Fibroblast of the aortic adventitia (primary cell): ENCODE results near the gene KCND2. TPM values are rescaled to one million over a fixed set of nuclear protein-coding genes. Genes with fewer than 3 reads are reported as not detected.
A peak's percentile ranks its signal among the peaks of the same experiment; 100 is the strongest.
"Not testable (repeated sequence)": the region's sequence is repeated elsewhere in the genome, so short reads cannot be mapped to it uniquely, and the experiment has no call there.

ENCODE experiments used
- DNase-seq: peaks from one replicate; pipeline ENCODE4 v3.0.0-alpha.2; 2010; ENCODE audit warnings: low read depth
- H3K4me3 ChIP-seq: 2 replicates; pipeline ENCODE4 v1.5.1; 2011; ENCODE audit warnings: low read depth, mild to moderate bottlenecking, control low read depth, low read length, moderate library complexity
- total RNA-seq: library from RNA; depleted of rRNA; stranded (reverse); fragments of >200 nt; gene quantifications from 2 replicates; pipeline ENCODE4 v1.2.3, GENCODE V29; 2012; ENCODE audit warnings: low replicate concordance
- TF ChIP-seq, protein P1 (sequence below): IDR thresholded peaks from 2 replicates; pipeline ENCODE4 v1.5.1; 2011; ENCODE audit warnings: mild to moderate bottlenecking, low read length, control low read depth, inconsistent platforms; ENCODE audit not compliant: insufficient read depth

Gene KCND2
- 11.3 and 100 TPM in 2 replicates for total RNA-seq

- peak within 1 kb of the TSS; percentile 80 for H3K4me3 ChIP-seq
- DNase-seq = peak; percentile 37
- TF ChIP-seq, protein P1, sequence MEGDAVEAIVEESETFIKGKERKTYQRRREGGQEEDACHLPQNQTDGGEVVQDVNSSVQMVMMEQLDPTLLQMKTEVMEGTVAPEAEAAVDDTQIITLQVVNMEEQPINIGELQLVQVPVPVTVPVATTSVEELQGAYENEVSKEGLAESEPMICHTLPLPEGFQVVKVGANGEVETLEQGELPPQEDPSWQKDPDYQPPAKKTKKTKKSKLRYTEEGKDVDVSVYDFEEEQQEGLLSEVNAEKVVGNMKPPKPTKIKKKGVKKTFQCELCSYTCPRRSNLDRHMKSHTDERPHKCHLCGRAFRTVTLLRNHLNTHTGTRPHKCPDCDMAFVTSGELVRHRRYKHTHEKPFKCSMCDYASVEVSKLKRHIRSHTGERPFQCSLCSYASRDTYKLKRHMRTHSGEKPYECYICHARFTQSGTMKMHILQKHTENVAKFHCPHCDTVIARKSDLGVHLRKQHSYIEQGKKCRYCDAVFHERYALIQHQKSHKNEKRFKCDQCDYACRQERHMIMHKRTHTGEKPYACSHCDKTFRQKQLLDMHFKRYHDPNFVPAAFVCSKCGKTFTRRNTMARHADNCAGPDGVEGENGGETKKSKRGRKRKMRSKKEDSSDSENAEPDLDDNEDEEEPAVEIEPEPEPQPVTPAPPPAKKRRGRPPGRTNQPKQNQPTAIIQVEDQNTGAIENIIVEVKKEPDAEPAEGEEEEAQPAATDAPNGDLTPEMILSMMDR = no peak
Measured at GRCh38 chr7:120272701-120273475, at the start of gene KCND2. Gene KCND2, plus strand, starts transcription at chr7:120273175.

DNA sequence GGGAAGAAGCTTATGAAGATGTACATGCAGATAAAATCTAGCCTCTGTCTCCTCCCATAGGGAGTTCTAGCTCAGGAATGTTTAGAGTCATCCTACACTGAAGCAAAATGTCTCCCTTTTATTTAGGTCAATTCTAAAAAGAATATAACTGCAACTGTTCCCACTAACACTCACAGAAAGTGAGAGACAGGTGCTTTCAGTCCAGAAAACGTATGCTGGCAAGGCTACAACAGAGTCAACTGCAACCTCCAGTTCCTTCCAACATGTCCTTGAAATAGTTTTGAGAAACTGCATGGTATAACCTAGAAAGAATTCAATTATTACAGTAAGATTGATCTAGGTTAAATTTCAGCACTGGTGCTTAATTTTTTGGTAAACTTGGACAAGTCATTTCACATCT is 46.8 kb upstream of the KCND2 start:
- no peak for DNase-seq
- TF ChIP-seq, protein P1 = no peak
- no peak overlapping the region for H3K4me3 ChIP-seq

- no peak overlapping the region for H3K4me3 ChIP-seq
- TF ChIP-seq, protein P1 = no peak
- no peak for DNase-seq
Measured at GRCh38 chr7:120227255-120227654, 45.7 kb upstream of the KCND2 start.

DNA sequence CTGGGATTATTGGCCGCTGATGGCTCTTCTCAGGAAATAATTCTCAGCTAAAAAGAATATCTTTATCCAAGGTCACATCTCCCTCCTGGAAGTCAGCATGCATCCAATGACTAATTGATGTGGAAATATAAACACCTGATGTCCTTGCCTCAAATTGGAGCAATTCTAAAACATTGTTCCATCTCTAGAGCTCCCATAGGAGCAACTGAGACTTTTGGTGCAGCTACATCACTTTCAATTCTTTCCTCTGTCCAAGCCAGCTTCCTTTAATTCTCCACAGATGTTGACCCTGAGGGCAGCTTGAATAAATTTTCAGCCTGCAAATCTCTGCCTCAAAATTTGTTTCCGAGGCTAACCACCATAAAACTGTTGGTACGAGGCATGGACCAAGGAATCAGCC is 43.9 kb upstream of the KCND2 start:
- DNase-seq = peak; percentile 7
- TF ChIP-seq, protein P1 = no peak
- H3K4me3 ChIP-seq = no peak overlapping the region

DNA sequence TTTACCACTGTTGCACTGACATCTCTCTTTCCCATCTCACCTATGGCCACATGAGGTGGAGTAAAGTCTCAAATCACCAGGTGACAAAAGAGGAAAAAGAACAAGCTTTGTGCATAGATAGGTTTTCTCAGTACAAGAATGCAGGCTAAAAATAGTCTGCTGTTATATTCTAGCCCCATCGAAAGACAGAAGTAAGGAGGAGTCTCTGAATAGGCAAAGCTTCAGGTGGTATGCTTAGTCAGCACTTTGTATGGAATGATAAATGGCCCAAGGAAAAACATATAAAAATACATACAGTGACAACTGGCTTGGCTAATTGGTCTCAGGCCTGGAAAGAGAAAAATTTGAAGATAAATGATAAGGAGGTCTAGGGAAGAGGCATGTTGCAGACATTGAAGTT is 39.6 kb upstream of the KCND2 start:
- H3K4me3 ChIP-seq = no peak overlapping the region
- DNase-seq = no peak
- TF ChIP-seq, protein P1 = no peak

DNA sequence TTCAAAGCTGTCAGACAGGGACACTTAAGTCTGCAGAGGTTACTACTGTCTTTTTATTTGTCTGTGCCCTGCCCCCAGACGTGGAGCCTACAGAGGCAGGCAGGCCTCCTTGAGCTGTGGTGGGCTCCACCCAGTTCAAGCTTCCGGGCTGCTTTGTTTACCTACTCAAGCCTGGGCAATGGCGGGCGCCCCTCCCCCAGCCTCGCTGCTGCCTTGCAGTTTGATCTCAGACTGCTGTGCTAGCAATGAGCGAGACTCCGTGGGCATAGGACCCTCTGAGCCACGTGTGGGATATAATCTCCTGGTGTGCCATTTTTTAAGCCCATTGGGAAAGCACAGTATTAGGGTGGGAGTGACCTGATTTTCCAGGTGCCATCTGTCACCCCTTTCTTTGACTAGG is 32.6 kb upstream of the KCND2 start:
- not testable (repeated sequence) for DNase-seq, H3K4me3 ChIP-seq

- no peak for DNase-seq
- no peak overlapping the region for H3K4me3 ChIP-seq
- TF ChIP-seq, protein P1 = no peak
Measured at GRCh38 chr7:120241973-120242372, 31.0 kb upstream of the KCND2 start.
